Tongue (tissue), 2 donors: ENCODE measurements around the gene EIF4E3. TPM values are rescaled to one million over a fixed set of nuclear protein-coding genes. Genes with fewer than 3 reads are reported as not detected.

Source experiments
- DNase-seq: peaks from one replicate; pipeline ENCODE4 v3.0.0-alpha.2; 2015
- total RNA-seq: library from RNA; depleted of rRNA; stranded (reverse); fragments of >200 nt; gene quantifications from one replicate; pipeline ENCODE4 v1.2.3, GENCODE V29; 2014

EIF4E3 gene
- total RNA-seq: 15.3 TPM

DNA sequence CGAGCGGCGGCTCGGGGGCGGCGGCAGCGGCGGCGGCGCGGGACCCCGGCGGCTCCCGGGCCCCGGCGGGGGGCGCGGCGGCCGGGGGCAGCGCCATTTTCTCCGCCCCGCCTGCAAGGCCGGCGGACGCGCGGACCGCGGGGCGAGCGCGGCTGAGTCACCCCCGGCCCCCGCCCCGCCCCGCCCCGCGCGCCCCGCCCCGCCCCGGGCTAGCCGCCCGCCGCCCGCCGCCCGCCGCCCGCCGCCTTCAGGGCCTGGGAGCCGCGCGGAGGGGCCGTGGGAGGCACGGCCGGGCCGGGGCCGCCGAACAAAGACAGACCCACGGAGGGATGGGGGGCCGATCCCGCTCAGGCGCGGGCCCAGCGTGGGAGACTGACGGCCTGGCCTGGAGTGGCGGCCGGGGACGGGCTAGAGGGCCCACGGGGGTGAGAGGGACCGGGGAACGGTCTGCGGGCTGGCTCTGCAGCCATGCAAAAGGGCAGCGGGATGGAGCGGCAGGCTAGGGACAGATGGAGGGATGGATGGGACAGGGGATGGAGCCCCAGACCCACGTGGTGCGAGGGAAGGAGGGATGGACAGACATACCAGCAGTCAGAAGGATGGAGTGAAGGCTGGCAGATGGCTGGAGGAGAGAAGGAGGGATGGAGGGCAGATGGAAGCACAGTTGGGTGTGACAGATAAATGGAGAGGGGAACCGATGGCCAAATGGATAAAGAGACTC, at the start of gene EIF4E3:
TSS of gene EIF4E3 (minus strand) at position 132 of the 721 bp plus-strand sequence. CDS start at position 97, 35 bp downstream.
- DNase-seq: peak; percentile 68

DNA sequence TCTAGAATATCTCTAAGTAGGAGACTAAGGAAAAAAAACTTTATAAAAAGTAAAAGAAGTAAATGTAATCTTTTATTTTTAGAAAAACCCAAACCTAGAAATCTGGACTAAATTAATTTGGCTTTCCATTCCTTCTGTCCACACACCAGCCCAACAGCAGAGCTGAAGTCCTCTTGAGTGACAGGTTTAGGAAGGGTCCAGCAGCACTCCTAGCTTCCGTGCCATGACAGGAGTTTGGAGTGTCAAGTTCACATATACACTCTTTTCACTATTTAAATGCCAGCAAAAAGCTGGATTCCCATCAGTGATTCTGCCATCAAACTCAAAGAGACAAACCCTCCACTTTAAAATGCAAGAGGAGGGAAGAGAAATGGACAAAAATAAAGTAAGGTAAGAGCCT, 46.7 kb upstream of the EIF4E3 start:
- DNase-seq: no peak

- no peak for DNase-seq
Measured at GRCh38 chr3:71771126-71771525, 45.9 kb upstream of the EIF4E3 start.

- DNase-seq: no peak
Measured at GRCh38 chr3:71763426-71763825, 38.2 kb upstream of the EIF4E3 start.

GRCh38 chr3:71760140-71760539, 34.9 kb upstream of the EIF4E3 start:
- DNase-seq: no peak

- no peak for DNase-seq
Measured at GRCh38 chr3:71759401-71759800, 34.2 kb upstream of the EIF4E3 start.

DNA sequence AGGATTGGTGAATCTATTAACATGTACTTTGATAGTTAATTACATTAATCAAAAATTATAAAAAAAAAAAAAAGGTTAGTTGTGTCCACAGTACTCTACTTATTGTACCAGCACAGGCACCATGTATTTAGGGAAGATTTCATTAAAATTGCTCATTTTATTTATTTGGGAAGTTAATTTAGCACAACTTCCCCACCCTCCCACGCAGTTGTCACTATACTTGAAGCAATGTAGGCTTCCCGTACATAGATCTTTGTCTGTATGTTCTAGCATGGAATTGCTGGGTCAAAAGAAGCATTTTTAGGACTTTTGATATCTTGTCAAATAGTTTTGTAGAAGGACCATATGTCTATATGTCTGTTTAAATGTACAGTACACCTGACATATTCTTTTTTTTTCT, 32.9 kb upstream of the EIF4E3 start:
- no peak for DNase-seq

GRCh38 chr3:71754610-71755253, 29.5 kb upstream of the EIF4E3 start:
- DNase-seq: no peak

- DNase-seq: peak; percentile 54
Measured at GRCh38 chr3:71753701-71754609, 28.8 kb upstream of the EIF4E3 start, which contains the start of gene GPR27. Gene GPR27, plus strand, starts transcription at chr3:71753855. Its CDS starts 195 bp downstream, at chr3:71754050.

- no peak for DNase-seq
Measured at GRCh38 chr3:71752831-71753700, 27.9 kb upstream of the EIF4E3 start.

- no peak for DNase-seq
Measured at GRCh38 chr3:71751602-71752001, 26.4 kb upstream of the EIF4E3 start.

DNA sequence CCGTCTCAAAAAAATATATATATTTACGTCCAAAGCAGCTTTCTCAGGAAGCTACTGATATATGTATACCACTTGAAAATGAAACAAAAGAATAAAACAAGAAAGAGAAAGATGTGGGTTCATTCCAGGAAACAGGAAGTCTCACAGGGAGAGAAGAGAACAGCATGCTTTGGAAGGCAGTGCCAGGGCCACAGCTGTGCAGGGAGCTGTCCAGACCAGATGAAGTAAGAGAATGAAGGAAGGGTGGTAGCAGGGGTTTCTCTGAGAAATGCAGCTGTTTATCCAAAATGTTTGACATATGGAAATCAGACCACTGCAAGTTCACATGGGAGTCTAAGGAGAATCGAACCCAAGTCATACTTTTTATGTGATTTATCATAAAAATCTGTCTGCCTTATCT, 19.5 kb upstream of the EIF4E3 start:
- DNase-seq: no peak

- DNase-seq: no peak
Measured at GRCh38 chr3:71742621-71743020, 17.4 kb upstream of the EIF4E3 start.

DNA sequence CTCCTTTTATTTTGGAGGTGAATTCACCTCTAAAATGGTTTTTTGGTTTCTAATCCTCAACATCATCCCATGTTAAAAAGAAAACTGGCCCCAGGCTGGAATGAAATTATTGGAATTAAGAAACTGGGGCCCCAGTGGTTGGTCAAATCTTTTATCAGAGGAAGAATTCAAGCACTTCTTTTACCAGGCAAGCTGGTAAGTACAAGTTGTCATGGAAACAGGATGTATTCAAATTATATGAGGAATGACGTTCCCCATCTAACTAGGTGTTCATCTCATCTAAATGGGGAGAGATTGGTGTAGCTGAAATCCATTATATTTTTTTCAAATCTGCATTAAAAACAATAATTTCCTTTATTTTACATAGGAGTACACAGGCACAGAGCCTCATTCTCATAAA, 9.7 kb upstream of the EIF4E3 start:
- no peak for DNase-seq

DNA sequence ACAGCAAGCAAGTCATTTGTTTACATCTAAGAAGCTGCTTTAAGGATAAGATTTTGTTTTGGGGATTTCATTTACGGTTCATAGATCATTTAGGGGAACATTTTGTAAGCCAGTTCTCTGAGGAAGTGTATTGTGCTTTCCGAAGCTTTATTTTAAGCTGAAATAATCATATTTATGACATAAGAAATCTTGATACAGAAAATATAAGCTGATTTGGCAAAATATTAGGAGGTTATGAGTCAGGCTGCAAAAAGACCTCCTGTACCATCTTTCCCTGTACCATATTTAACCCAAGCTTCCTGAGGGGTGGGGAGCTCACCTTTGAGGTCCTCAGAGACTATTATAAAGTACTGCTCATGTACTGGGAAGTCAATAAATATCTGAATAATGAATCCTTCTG, 8.1 kb upstream of the EIF4E3 start:
- no peak for DNase-seq

GRCh38 chr3:71732637-71733036, 7.4 kb upstream of the EIF4E3 start:
- DNase-seq: no peak

GRCh38 chr3:71728632-71729342, 3.6 kb upstream of the EIF4E3 start:
- DNase-seq: peak; percentile 35

DNA sequence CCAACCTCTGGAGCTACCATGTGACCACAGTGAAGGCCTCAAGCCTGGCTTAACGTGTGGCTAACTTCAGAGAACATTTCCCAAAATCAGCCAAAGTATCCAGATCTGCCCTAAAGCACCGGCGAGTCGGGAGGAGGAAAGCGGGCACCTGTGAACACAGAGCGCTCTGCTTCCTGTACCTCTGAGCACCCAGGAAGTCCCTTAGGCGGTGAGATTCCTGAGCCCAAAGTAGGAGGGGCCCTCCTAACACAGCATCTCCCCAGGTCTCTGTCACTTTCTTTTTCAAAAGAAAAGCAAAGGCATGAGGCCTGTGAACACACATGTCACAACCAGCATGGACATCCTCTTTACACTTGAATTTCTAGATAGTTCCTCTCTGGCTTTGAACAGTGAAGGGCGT, 944 bp upstream of the EIF4E3 start:
- DNase-seq: no peak

- peak; percentile 40 for DNase-seq
Measured at GRCh38 chr3:71724584-71725270, 475 bp downstream of the EIF4E3 start.

DNA sequence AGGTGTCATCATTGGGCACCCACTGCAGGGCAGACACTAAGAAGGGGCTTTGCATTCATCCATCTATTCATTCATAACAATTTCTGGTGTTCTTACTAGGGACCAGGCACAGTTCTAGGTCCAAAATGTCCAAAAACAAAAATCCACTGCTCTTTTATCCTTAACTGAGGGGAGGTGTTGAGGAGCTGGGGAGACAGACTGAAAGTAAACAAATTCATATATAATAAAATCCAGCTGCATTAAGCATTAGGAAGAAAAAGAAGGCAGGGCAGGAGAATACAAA, 1.1 kb downstream of the EIF4E3 start:
- DNase-seq: no peak
